Measurements from ENCODE around the gene TANGO2.
"Not testable (repeated sequence)": the region's sequence is repeated elsewhere in the genome, so short reads cannot be mapped to it uniquely, and the experiment has no call there.

The TANGO2 gene

DNA sequence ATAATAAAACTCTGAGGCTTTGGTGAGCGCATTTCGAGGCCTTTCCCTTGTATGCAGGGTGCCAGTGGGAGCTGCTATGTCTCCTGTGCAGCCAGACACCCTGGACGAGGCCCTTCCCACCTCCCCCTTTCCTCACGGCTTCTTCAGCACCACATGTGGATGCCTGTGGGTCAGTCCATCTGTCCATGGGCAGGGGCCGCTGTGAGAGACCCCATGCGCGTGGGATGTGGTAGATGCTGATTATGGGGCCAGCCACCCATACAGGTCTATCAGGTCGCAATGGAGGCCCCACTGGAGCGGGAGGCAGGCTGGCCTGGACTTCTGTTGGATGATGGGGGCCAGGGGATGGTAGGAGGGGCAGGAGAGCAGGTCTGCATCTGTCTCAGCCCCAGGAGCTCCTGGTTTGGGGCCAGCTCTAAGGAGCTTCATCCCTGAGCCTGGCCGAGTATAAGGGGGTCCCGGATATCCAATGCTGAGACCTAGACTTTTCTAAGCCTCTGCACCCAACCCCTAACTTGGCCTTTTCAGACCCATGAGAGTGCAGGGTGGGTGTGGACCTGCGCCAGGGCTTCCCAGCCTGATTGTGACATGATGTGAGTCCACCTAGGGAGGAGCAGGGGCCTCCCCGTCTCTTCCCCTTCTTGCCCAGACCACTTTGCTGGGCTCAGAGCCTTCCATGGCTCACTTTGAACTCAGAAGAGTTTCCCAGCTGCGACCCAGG, 45.1 kb downstream of the TANGO2 start:
- no peak for DNase-seq

DNA sequence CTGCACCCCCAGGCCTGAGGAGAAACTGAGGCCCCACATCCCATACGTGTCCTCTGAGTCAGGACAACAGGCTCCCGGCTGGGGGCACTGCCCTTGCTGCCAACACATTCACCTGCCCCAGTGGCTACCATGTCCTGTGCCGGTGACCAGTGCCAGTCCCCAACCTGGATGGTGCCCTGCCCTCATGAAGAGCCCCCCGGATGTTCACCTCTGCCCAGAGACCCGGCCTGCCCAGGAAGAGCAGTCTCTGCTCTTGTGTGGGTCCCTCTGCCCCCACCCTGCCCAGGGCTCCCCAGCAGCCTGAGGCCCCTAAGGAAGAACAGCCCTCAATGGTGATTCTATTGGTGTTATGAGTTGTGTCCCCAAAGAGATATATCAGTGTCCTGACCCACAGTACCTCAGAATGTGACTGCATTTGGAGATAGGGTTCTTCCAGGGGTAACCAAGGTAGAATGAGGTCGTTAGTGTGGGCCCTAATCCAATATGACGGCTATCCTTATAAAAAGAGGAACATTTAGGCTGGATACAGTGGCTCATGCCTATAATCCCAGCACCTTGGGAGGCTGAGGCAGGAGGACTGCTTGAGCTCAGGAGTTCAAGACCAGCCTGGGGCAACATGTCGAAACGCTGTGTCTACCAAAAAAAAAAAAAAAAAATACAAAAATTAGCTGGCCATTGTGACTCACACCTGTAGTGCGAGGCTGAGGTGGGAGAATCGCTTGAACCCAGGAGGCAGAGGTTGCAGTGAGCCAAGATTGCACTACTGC, 45.9 kb downstream of the TANGO2 start:
- DNase-seq, result no peak

- DNase-seq, result not testable (repeated sequence)
Observed at GRCh38 chr22:20067384-20067682, 46.4 kb downstream of the TANGO2 start.

DNA sequence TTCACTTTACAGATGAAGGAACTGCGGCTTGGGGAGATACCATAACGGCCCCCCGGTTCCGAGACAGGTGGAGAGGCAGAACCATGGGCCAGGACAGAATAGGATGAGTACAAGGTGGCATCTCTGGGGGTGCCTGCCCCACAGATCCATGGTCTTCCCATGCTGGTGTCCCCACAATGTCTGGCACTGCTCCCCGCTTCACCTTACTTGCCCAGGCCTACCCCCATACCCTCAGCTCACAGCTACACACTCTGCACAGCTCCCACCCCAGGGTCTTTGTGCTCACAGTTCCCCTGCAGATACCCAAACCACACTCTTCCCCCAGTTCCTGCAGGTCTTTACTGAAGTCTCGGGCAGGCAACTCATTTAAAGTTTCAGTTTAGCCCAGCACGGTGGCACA, 47.7 kb downstream of the TANGO2 start:
- DNase-seq, result no peak

GRCh38 chr22:20069331-20070042, 48.6 kb downstream of the TANGO2 start:
- no peak for DNase-seq

DNA sequence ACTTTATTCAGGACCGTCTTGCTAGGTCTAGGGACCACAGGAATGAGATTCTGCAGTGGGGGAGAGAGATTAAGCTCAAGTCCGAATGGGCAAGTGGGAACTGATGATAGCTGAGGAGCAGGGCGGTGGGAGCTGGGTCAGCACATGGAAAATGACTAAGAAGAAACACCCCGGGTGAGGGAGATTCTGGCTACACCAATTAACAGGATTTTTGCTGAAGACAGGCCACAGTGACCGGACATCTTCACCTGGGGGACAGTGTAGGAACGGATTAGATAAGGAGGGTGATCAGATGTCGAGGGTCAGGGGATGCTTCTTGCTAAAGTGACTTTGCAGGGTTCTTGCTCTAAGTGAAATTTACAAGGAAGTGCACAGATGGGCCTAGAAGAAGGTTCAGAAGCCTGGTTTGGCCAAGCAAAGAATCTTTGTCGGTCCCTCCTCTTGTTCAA, 50.6 kb downstream of the TANGO2 start:
- DNase-seq, result no peak

DNA sequence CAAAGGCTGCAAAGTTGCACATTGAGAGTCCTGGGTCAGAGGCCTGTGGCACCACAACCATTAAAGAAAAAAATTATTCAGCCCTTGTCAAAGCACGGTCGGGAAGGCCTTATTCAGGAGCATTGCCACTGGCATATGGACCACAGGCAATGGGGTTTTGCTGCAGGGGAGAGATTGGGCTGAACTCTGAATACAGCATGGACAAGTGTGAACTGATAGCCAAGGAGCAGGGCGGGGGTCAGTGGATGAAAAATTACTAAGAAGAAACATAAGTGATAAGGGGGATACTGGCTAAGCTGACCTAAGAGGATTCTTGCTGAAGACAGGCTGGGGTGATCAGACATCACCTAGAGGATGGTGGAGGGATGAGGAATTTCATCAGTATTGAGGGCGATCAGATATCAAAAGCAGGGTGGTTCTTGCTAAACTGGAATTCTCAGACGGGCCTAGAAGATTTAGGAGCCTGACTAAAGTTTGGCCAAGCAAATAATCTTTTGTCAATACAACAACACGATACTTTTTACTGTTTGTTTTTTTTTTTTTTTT, 55.8 kb downstream of the TANGO2 start:
- no peak for DNase-seq

DNA sequence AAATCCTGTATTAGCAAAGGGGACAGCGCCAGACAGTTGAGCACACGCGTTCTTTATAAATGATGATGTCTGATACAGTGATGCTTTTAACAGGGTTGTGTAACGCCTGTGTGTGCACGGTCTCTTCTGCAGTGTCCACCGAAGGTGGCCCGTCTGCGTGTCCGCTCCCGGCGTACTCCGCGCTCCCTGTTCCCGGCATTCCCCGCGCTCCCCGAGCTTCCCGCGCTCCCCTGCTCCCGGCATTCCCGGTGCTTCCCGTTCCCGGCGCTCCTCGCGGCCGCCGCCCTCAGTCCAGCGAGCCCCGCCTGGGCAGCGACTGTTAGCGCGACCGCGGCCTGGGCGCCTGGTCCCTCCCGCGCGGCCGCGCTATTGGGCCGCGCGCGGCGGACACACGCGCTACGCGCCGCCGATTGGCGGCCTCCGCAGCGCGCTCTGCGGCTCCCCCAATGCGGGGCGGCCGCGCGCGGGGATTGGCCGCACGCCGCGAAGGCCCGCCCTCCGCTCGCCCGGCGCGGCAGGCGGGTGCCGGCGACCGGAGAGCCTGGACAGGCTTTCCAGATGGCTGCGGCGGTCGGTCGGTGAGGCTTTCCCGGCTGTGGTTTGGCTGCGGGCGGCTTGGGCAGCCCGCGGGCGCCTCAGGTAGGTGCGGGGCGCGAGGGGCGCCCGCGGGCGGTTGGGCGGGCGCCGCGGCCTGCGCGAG, 59.0 kb downstream of the TANGO2 start, which contains the start of gene DGCR8:
Gene DGCR8, plus strand, starts transcription at position 497 of the 700 bp plus-strand sequence. CDS start 5,723 bp downstream, outside the sequence.
- peak; percentile 97 for DNase-seq

DNA sequence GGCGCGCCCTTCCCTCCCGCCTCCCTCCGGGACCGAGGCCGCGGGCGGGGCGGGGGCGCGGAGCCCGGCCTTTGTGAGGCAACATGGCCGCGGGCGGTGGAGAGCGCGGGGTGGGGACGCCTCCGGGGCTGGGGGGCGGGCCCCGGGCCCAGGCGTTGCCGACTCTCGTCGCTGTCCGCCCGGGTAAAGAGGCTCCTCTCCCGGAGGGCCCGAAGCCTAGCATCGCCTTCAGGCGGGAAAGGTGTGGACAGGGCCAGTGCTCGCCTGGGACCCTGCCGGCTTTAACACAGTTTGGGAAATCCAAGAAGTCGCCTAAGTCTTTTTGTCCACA, 59.5 kb downstream of the TANGO2 start:
- peak; percentile 58 for DNase-seq

GRCh38 chr22:20080776-20081654, 60.1 kb downstream of the TANGO2 start:
- DNase-seq, result peak; percentile 44

GRCh38 chr22:20083157-20083890, 62.4 kb downstream of the TANGO2 start:
- no peak for DNase-seq

GRCh38 chr22:20083891-20084546, 63.1 kb downstream of the TANGO2 start:
- no peak for DNase-seq

DNA sequence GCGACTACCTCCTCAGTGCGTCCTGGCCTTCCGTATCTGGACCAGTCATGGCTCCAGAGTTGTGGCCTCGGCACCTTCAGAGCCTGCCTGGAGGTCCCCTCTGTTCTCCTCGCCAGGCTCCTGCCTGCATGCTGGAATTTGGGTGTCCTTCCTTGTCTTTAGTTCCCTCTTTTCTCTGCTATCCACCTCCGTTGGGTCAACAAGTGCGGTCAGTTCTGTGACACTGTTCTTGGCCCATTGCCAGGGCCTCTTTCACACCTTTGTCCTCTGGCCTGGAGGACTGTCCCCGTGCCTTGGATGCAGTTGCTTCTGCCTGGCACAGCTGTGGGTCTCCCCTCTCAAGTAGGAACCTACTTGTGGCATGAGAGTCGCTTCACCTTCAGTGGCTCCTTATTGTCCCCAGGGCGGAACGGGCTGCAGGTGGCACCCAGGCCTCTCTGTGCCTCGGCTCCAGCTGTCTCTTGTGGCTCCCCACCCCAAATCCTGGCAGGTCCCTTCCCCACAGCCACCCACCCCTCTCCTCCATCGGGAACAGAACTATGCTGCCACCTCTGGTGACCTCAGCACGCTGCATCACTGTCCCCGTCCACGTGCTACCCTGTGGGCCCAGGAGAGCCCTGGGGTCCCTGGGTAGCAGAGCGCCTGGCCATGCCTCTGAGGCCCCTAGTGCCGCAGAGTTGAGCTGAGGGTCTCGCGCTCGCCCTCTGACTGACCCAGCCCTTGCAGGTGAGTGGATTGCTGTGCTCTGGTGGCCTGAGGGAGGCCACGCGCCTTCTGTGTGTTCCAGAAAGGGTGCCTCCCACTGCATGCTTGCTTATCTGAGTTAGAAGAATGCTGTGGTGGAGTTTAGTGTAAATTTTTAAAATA, 63.9 kb downstream of the TANGO2 start:
- no peak for DNase-seq

- no peak for DNase-seq
Observed at GRCh38 chr22:20085651-20086050, 64.7 kb downstream of the TANGO2 start.

DNA sequence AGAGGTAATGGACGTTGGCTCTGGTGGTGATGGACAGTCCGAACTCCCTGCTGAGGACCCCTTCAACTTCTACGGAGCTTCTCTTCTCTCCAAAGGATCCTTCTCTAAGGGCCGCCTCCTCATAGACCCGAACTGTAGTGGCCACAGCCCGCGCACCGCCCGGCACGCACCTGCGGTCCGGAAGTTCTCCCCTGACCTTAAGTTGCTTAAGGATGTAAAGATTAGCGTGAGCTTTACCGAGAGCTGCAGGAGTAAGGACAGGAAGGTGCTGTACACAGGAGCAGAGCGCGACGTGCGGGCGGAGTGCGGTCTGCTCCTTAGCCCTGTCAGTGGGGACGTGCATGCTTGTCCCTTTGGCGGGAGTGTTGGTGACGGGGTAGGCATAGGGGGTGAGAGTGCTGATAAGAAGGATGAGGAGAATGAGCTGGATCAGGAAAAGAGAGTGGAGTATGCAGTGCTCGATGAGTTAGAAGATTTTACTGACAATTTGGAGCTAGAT, 65.2 kb downstream of the TANGO2 start:
- DNase-seq, result no peak

DNA sequence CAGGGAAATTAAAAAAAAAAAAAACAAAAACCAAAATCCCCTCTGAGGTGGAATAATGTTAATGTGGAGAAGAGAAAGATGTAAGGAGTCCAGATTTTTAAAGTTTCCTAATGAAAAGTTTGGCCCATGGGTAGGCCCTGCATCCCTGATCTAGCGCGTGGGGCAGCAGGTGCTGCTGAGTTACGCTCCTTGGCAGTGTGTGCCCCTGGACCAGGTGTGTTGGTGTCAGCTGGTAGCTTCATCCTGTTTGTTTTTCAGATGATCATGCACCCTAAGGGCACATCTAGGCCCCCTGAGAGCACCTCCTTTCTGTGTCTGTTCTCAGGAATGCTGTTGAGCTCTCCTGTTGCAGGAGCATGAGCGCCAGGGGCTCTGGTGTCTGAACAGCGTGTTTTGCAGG, 65.9 kb downstream of the TANGO2 start:
- no peak for DNase-seq

GRCh38 chr22:20087319-20088262, 66.7 kb downstream of the TANGO2 start:
- DNase-seq, result no peak

DNA sequence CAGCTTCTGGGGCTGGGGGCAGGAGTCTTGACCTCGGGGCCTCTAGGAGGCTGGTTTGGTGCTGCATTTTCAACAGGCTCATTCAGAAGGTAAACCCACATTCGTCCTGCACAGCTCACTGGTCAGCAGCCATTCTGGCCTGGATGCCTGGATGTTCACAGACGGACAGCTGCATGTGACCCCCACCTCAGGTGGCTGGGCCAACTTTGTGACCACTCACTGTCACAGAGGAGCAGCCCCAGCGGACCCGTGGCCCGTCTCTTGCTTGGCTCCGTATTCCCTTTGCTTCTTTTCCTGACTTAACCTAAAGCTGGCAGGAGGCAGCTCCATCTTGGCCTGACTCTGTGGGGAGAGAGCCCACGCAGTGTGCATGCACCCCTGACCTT, 67.3 kb downstream of the TANGO2 start:
- DNase-seq, result no peak

All from fibroblast of skin of abdomen (primary cell).